GM19463 (cell line): ENCODE measurements around the gene CCDC33.

ENCODE experiments used
- ATAC-seq: cut with Tn5 transposase; IDR thresholded peaks from one replicate; pipeline ENCODE4 v1.9.1; 2021; ENCODE audit warnings: mild to moderate bottlenecking, moderate library complexity; ENCODE audit not compliant: unreplicated experiment

CCDC33 gene

DNA sequence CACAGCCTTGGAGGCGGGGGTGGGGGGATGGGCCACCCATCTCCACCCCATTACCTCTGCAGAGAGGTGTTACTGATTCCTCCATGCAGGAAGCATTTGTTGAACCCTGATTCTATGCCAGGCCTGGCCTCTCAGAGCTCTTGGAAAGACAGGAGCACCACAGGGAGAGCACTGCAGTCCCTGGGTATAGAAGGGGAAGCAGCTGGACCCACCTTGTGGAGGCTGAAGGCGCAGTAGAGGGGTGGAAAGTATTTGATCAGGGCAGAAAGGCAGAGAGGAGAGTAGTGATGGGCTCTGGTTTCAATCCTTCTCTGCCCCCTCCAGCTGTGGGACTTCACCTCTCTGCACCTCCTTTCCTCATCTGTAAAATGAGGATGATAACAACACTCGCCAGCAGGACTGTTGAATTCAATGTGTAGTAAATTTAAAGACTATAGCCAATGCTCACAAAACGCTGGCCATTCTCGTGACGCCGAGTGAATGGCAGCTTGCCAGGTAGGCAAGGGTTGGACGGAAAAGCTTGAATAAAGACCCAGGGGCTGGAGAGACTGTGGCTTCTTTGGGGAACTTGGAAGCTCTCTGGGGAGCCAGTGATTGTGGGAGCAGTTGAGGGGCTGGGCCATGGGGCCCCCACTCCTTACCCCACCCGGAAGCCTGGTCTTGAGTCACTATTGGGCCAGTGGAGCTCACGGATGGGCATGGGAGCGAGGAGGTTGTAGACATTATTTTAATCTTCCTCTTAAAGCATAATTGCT lies 8.0 kb upstream of the CCDC33 start:
- no peak for ATAC-seq

DNA sequence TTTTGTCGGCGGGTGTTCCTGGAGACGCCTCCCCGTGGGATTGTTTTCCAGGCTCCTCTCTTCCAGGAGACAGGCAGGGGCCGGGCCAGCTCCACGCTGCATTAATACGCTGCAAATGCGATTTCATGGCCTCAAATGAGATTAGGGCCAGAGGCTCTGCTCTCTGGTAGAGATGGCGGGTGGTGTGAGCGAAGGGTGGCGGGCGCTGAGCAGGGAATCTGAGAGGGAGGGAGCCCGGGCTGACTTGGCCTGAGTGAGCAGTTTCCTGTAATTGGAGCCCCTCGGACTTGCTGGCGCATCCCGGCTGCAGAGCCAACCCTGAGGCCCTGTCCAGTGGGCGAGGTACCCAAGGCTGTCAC lies 7.4 kb upstream of the CCDC33 start:
- ATAC-seq: no peak

DNA sequence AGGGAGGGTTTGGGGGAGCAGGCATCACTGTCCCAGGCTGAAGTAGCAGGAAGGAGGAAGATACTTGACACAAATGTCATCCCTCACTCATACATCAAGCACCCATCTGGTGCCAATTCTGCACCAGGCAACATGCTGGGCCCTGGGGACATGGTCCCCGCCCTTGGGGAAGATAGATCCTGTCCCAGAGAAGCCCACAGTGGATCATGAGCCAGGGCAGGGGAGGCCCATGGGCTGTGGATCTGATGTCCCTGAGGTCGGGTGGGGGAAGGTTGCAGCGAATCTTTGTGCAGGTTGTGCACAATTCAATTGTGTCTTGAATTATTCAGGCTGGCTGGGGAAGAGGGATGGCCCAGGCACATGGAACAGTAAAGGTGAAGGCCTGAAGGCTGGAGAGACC lies 6.4 kb upstream of the CCDC33 start:
- no peak for ATAC-seq

DNA sequence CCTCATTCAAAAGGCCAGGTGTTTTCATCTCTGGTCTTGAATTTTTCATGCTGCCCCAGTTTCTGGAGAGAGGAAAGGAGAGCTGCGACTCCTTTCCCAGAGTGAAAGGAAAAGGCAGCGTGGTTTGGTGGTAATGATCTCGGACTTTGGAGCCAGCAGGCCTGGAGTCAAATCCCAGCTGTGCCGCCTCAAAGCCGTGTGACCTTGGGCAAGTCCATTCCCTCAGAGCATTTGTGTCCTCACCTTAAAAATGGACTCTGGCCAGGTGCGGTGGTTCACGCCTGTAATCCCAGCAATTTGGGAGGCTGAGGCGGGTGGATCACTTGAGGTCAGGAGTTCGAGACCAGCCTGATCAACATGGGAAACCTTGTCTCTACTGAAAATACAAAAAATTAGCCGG lies 4.7 kb upstream of the CCDC33 start:
- ATAC-seq: no peak

DNA sequence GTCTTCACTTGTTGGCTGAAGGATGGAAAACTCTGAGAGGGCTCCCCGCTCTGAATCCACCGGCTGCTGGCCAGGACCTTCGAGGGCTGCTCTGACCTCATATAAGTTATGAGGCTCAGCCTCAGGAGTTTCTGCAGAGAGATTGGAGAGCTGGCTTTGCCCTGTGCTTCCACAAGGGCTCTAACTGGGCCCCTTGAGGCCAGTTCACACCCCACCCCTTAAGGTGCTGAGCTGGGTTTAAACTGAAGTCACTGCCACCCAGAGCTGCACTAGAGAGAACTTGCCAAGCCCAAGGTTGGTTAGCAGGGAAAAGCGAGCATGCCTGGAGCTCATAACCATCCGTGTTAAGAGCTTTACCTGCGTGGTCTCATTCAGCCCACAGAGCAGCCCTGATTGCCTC lies 2.8 kb upstream of the CCDC33 start:
- no peak for ATAC-seq

DNA sequence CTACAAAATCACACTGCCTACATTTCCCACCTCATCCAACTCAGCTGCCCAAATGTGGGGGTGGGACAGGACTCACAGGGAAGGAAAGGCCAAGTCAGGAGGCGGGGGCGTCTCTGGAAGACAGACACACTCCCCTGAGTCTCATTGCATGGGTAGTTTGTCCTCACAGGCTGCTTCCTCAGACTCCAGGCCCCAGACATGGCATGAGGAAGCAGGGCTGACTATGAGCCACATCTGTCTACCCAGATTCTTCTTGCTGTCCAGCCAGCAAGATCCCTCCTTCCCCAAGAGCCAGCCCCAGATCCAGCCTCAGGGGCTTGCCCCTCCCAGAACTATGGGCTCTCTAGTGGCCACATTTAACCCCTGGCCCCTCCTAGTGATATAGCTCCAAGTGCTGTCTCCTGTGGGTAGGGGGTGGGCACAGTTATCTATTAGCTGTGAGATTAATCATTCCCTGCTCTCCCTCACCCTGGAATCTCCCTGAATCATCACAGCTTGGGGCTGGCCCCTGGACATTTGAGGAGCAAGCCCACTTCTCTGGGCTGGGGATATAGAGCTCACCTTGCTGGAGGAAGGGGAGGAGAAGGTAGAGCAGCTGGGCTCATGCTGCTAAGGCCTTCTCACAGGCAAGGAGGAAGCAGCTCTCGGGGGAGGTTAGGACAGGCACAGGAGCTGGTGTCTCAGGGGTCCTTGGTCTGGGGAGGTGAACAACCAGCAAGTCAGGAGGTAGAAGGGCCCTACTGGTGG lies 2.1 kb upstream of the CCDC33 start:
- no peak for ATAC-seq

DNA sequence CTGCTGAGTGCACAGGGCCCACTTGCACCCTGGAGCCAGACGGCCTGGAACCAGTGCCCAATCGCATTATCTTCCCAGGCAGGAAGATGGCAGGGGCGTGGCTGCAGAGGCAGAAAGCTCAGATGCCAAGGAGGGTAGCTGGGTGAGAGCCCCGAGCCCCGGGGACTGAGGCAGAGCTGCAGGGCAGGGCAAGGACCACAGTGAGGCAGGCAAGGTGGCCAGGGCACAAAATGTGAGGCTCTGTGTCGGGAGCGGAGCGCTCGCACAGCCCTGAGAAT lies 1.6 kb upstream of the CCDC33 start:
- ATAC-seq: no peak

DNA sequence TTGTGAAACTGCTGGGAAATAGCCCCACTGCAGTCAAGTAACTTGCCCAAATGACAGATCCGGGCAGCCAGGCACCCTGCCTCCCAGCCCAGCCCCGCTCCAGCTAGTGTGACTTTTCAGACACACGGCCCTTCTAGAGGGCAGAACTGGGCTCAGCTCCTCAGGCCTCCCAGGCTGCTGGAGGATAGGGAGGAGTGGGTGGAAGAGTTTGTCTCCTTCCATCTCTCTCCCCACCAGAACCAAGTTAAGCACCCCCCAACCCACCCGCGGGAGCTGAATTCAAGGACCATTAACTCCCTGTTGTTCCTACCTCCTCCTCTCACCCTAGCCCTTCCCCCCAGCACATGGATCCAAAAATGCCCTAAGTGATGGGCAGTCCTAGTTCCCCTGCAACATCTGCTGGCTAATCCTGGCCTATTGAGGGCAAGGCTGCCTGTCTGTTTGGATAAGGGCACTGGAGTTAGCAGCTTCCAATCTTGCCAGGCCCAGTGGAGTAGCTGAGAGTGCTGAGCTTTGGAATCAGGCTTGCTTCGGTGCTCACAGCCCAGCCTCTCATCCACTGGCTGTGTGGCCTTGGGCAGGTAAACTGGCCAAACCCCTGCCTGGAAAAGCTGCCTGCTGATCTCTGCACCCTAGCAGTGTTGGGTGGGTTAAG lies 3.1 kb downstream of the CCDC33 start:
- no peak for ATAC-seq

DNA sequence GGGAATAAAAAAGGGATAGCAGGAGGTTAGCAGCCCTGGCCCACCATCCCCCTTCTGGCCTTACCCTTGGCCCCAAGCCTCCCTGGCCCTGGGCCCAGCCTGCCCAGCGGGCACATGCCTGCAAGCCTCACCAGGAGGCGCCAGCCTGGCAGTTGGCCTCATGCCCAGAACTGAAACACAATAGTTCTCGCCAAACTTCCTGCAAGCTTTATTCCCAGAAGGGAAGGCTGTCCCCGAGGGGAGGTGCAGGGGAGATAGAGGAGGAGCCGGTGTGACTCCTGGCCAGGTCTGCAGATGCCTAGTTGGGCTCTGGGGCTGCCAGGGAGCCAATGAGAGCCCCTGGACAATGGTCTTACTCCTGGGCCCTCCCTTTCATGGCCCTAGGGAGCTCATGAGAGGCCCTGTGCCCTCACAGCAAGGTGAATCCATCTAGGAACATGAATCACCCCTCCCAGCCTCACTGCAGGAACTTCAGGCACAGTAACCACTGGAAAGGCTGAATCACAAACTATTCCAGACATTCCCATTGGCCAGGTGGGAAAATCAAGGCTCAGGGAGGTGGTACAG lies 4.0 kb downstream of the CCDC33 start:
- ATAC-seq: no peak

DNA sequence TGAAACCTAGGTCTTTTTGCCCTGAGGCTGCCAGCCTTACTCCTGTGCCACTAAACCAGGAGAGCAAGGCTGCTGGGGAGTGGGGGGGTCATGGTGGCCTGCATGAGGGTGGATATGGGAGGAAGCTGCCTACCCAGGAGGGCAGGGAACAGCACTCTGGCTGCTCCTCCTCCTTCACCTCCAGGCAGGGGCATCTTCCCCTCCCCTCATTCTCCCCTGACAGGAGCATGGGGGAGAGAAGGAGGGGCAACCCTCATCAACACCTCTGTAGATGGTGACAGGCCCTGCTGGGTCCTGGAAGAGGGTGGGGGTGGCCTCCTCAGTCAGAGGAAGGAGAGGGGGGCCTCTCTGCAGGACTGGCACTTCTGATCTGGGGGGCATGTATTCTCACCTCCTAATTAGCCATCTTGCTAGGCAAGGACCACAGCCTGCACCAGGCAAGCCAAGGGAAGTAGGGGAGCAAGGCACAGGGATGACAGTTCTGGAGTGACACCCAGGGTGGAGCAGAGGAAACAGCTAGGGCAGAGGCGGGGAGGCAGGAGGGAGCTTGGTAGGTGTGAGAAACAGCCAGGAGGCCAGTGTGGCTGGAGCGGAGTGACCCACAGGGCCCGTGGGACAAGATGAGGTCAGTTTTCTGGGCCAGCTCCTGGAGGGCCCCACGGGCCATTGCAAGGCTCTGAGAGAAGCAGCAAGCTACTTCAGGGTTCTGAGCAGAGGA lies 4.9 kb downstream of the CCDC33 start:
- no peak for ATAC-seq

DNA sequence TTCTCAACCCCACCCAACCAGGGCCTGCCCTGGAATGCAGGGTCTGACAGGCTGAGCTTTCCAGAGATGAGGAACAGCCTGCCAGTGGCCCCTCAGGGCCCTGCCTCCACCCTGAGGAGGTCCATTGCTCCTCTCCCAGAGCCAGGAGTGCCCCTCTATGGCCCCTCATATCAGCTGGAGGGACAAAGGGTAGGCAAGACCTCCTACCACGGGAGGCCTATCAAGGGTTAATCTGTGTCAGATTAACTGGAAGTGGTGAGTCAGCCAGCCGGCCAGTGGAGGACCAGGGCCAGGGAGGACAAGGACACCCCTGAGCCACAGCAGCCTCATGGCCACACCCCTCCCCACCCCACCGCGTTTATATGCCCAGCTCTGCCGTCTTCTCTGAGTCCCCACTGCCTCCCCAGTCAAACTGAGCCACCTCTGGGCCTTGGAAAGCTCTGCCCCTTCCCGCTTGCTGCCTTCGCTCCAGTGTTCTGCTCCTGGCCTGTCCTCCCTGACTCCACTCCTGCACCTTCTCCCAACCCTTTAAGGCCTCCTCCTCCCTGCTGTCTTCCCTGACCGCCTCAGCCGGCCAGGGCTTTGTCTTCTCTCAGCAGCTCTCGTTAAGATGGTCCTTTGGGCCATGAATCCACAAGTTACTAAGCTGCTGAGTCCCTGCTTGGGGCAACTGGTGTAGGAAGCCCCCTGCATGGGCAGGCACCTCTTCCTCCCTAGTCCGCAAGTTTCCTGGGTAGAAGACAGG lies 6.5 kb downstream of the CCDC33 start:
- no peak for ATAC-seq

DNA sequence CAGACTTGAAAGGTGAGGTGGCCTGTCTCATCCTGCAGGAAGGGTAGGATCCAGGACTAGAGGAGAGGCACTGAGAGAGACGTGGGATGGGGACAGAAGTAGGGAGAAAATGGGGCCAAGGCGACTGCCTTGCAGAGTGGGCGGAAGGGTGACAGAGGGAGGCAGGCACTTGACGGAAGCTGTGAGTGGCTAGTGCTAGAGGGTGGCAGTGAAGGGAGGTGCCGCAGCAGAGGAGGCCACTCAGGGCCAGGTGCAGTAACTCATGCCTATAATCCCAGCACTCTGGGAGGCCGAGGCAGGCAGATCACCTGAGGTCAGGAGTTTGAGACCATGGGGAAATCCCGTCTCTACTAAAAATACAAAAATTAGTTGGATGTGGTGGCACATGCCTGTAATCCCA lies 7.3 kb downstream of the CCDC33 start:
- ATAC-seq: no peak

DNA sequence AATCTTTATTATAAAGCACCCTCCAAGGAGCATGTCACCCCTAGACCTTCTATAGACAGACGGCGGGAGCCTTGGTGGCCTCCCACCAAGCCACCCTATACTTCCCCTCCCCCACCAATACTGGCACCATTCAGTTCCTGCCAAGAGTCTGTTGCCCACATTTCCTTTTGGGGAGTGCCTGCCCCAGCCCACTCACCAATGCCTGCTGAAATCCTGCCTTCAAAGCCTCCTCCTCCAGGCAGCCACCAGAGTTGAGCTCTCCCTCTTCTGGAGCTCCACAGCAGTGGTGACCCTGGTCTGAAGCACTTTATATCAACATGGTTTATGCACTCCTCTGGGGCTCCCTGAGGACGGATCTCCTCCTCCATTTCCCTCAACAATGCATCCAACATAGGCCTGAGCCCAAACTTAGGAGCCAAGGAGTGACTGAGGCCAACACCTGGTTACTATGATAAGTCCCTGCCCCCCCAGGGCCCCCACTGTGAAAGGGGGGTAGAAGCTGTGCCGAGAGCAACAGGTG lies 8.8 kb downstream of the CCDC33 start:
- ATAC-seq: no peak

DNA sequence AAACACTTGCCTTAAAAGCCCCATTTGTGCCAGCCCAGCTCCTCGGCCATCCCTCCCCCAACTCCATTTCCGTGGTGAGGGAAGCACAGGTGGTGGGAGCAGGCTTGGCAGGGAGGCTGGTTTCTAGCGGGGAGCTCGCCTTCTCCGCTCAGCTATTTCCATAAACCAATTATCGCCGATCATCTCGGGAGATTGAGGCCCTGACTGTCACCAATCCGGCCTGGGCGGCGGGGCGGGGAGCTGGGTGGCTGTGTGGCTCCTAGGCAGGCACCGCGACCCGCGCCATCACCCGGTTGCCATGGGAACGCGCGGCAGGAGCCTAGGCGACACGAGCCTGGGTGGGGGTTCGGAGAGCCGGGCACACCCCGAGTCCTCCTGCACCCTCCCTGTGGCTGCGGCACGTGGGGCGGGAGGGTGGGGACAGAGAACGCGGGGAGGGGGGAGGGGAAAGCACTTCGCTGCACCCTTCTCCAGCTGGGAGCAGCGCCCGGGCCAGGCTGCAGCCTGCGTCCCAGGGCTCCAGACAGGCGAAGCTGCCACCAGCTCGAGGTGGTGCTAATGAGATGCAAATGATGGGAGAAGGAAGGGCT lies 9.3 kb downstream of the CCDC33 start:
- ATAC-seq: no peak

DNA sequence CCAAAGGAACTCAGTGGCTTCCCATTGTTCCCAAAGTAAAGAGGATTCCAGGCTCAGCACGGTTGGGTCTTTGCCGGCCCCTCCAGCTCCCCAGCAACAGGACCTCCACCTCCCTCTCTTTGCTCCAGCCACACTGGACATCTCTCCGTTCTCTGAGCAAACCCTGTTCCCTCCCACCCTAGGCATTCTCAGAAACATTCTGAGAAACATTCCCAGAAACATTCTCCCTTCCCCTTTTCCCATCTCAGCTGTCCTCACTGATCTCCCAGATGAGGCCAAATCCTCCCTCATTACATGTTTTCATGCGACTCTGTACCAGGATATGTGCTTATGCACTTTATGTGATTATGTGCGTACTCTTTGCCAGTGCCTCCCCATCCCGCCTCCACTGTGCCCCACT lies 14.1 kb downstream of the CCDC33 start:
- no peak for ATAC-seq

DNA sequence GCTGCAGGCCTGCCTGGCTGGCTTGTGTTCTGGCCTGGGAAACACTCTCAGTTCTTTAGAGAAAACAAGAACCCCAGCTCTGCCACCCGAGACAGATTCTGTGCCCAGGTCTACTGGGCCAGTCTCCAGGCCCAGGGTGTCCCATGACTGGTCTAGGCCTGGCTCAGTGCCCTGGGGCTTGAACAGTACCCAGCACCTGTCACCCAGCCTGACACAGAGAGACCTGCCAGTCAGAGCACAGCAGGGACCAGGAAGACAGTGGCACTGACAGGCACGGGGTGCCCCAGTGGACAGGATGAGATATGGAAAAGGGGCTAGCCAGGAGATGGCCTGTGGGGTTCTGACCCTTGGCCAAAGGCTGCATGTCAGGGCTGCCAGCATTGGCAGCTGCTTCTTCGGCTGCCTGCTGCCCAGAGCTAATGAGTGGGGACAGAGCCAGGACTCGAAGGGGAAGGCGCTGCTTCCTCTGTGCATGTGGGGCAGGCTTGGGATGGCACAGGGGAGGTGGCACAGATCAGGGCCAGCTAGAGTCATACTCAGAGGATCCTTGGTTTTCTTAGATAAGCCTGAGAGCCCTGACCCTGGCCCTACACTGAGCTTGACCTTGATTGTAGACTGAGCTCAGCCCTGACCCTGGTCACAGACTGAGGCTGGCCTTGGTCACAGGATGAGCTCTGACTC lies 15.1 kb downstream of the CCDC33 start:
- ATAC-seq: no peak

DNA sequence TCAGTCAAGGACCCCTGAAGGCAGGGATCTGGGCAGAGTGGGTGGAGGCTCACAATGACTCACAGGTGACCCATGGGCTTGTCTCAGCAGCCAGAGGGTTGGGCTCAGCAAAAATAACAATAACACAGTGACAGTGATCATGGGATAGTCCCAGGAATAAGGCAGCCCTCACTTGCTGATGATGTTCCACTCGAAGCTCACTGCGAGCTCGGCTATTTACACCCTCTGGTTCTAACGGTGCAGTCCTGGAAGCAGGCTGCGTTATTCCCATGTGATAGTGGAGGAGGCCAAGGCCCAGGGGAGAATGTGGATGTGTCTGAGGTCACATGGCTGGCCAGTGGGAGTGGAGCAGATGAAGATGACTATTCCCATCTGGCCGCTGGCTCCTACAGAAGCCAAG lies 16.2 kb downstream of the CCDC33 start:
- no peak for ATAC-seq

DNA sequence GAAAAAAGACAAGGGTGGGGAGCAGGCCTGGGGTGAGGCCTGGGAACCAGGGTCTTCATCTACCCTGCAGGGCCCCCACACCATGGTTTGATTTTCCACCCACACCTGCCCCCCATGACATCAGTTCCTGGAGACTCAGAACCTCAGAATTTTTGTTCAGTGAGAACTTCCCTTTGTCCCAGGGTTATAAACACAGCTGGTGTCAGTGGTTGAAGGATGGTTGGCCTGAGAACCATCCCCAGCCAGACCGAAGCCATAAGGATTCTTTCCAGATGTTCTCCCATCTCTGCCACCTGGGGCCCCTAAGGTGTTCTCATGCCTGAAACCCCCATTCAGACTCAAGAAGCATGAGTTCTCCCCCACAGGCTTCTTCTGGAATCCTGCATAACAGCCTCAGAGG lies 16.6 kb downstream of the CCDC33 start:
- ATAC-seq: no peak

DNA sequence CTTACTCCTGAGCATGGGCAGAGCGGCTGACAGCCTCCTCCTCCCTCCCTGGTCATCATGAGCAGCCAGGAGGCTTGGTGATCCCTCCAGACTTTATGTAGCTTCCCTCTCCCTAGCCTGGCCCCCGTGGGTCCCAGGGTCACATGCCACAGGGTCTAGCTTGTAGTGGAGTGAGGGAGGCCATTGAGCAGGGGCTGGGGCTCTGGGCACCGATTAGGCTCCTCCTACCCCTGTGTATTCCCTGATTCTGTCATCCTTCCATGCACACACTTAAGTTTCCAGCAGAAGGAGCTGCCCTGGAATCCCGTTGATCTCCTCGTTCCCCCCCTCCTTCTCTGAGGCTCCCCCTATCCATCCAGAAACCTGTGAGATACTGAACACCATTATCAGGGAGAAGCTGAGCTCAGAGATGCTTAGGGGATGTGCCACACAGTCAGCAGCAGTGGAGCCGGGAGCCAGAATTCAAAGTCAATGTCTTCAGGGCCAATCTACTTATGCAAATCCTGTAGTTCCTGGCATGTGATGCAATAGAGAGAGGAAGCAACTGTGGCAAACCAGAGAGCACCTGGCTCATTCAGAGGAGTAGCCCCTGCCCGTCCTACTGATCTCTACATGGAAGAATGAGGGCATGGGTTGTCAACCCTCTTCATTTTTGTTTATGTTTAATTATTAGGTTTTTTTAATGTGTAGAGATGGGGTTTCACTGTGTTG lies 17.2 kb downstream of the CCDC33 start:
- ATAC-seq: no peak
